Right lobe of liver (tissue), 6 donors: Measurements from ENCODE around the gene FBXO36. TPM values are rescaled to one million over a fixed set of nuclear protein-coding genes. Genes with fewer than 3 reads are reported as not detected.

Experiments
- ATAC-seq, 4 donors: fragments of 200-7000 bp; cut with Tn5 transposase; one replicate each; pipeline ENCODE4 v1.9.1; 2020; ENCODE audit warnings: mild to moderate bottlenecking in 4 of 4, moderate library complexity in 4 of 4
- DNase-seq, 3 donors: peaks; one replicate each; pipeline ENCODE4 v3.0.0-alpha.2; 2020
- H3K27ac ChIP-seq, 3 donors: fragments of 200-600 bp; one replicate each; pipeline ENCODE4 v1.8.0; 2022
- H3K27me3 ChIP-seq, 2 donors: fragments of 200-600 bp; one replicate each; pipeline ENCODE4 v1.8.0; 2022
- H3K36me3 ChIP-seq, 4 donors: fragments of 200-600 bp; sonication (generic) in 1 of 4; one replicate each; pipeline versions ENCODE4 v1.5.1 to v1.8.0; 2017 to 2022; ENCODE audit warnings: control low read depth in 1 of 4
- H3K4me1 ChIP-seq, 4 donors: fragments of 200-600 bp; sonication (generic) in 1 of 4; one replicate each; pipeline versions ENCODE4 v1.5.1 to v1.8.0; 2017 to 2022; ENCODE audit warnings: control low read depth in 1 of 4
- H3K4me3 ChIP-seq, 3 donors: fragments of 200-600 bp; one replicate each; pipeline ENCODE4 v1.8.0; 2022
- H3K9me3 ChIP-seq, 4 donors: fragments of 200-600 bp; sonication (generic) in 1 of 4; one replicate each; pipeline versions ENCODE4 v1.5.1 to v1.8.0; 2017 to 2022; ENCODE audit warnings: control low read depth in 1 of 4
- POLR2A ChIP-seq: fragments of 450-650 bp; IDR thresholded peaks from one replicate; pipeline ENCODE4 v1.6.1; 2017; ENCODE audit warnings: antibody characterized with exemption, mild to moderate bottlenecking
- WGBS: methylation state at CpG from one replicate; pipeline ENCODE4 v1.1.6; 2018; ENCODE audit warnings: low coverage, low lambda C conversion rate; ENCODE audit not compliant: insufficient coverage; ENCODE audit errors: missing lambda C conversion rate; 5-methylcytosine and 5-hydroxymethylcytosine counted together
- intact Hi-C, 2 donors: fragments of 100-400 bp; cut with DNase I; formaldehyde crosslinking; loops; one replicate each; pipeline versions ENCODE4 v1.11.2 to v1.14.1; 2022
- total RNA-seq, 6 experiments: library from RNA; depleted of rRNA in 2 of 6; stranded (reverse); fragments of >200 nt in 2 of 6; fragmentation: NEBNext Ultra II Directional in 3 of 6; extraction: Animal tissue kit (Norgen Biotek cat#: 25700) in 3 of 6; gene quantifications; one replicate each; pipeline versions ENCODE4 v1.1.0 to v1.2.4, GENCODE V29; 2016 to 2023
- TF ChIP-seq, protein P1 (sequence below), 4 donors: fragments of 200-600 bp in 3 of 4; fragments of 450-650 bp in 1 of 4; IDR thresholded peaks; one replicate each; pipeline versions ENCODE4 v1.5.1 to v1.8.0; 2016 to 2022; ENCODE audit warnings: antibody characterized with exemption in 4 of 4, mild to moderate bottlenecking in 2 of 4
- donor health status: DM: no; HTN: yes; CAD: no.
- donor health status: DM: no; HTN: no; CAD: no.
- donor health status: DM: no; HTN: no; CAD: no.
- donor health status: DM: no; HTN: yes; CAD: no.
- donor health status: DM: no; HTN: yes; CAD: no.

FBXO36 gene
- total RNA-seq, 6 experiments from 2014 or later, result 0.49 to 1.2 (median 0.72) TPM

DNA sequence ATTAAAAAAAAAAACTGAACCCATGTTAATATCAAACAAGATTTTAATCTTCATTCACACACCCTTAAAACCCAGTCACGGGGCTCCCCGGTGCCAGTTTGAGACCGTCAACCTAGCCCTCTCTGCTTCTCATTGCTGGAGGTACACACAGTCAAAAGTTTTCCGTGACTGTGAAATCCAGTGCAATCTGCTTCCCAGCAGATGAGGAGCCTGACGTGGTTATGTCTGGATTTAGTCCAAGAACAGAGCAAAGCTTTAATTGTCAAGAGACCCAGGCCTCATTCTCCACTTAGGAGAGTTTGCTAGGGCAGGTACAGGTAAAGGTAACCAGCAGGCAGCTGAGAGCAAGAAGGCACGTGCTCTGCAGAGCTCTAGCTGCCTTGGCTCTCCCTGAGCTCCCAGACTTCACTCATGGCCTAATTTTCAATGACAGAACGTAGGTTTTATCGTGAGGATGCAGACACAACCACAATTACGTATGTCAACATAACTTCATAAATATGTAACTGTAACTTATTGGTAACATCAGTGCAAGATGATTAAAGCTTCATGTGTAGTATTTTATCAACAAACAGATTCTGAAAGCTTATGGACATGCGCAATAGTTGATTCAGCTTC, 90.1 kb downstream of the FBXO36 start:
- DNase-seq (no peak), ATAC-seq (no peak)
- intact Hi-C loops, result no loop called here
- no peaks in the 10 kb centered on the region for H3K4me1 ChIP-seq
- WGBS, result 84% methylated on average over 8 of the region's 10 CpGs
- TF ChIP-seq, protein P1, sequence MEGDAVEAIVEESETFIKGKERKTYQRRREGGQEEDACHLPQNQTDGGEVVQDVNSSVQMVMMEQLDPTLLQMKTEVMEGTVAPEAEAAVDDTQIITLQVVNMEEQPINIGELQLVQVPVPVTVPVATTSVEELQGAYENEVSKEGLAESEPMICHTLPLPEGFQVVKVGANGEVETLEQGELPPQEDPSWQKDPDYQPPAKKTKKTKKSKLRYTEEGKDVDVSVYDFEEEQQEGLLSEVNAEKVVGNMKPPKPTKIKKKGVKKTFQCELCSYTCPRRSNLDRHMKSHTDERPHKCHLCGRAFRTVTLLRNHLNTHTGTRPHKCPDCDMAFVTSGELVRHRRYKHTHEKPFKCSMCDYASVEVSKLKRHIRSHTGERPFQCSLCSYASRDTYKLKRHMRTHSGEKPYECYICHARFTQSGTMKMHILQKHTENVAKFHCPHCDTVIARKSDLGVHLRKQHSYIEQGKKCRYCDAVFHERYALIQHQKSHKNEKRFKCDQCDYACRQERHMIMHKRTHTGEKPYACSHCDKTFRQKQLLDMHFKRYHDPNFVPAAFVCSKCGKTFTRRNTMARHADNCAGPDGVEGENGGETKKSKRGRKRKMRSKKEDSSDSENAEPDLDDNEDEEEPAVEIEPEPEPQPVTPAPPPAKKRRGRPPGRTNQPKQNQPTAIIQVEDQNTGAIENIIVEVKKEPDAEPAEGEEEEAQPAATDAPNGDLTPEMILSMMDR (IDR thresholded peaks at IDR 0.05), result no peak
- no peak for TF ChIP-seq POLR2A
- H3K27ac ChIP-seq, result no peak overlapping the region
- H3K27me3 ChIP-seq, result no peaks in the 10 kb centered on the region
- no peak overlapping the region for H3K4me3 ChIP-seq
- no peaks in the 10 kb centered on the region for H3K36me3 ChIP-seq
- no peaks in the 10 kb centered on the region for H3K9me3 ChIP-seq

DNA sequence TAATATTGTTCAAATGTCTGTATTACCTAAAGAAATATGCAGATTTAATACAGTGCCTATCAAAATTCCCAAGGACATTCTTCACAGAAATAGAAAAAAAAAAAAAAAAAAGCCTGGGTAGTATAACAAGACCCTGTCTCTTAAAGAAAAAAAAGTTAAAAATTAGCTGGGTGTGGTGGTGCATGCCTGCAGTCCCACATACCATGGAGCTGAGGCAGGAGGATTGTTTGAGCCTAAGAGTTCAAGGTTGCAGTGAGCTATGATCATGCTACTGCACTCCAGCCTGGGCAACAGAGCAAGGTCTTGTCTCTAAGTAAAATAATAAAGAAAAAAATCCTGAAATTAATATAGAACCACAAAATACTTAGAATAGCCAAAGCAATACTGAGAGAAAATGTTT, 94.5 kb downstream of the FBXO36 start:
- no peaks in the 10 kb centered on the region for H3K36me3 ChIP-seq
- no peaks in the 10 kb centered on the region for H3K27me3 ChIP-seq
- DNase-seq (no peak), ATAC-seq (no peak)
- no peak for TF ChIP-seq POLR2A
- TF ChIP-seq, protein P1 (IDR thresholded peaks at IDR 0.05), result no peak
- no peak overlapping the region for H3K4me3 ChIP-seq
- no peaks in the 10 kb centered on the region for H3K9me3 ChIP-seq
- intact Hi-C loops, result no loop called here
- no peak overlapping the region for H3K27ac ChIP-seq
- H3K4me1 ChIP-seq, result no peaks in the 10 kb centered on the region

DNA sequence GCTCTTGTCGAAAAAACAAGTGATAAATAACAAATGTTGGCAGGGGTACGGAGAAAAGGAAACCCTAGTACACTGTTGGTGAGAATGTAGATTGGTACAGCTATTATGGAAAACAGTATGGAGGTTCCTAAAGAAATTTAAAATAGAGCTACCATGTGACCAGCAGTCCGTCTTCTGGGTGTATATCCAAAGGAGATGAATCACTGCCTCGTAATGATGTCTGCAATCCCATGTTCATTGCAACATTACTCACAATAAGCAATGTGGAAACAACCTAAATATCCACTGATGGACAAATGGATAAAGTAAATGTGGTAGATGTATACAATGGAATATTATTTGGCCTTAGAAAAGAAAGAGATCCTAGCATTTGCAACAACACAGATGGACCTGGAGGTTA, 95.8 kb downstream of the FBXO36 start:
- intact Hi-C loops, result no loop called here
- no peak overlapping the region for H3K27ac ChIP-seq
- H3K27me3 ChIP-seq, result no peaks in the 10 kb centered on the region

DNA sequence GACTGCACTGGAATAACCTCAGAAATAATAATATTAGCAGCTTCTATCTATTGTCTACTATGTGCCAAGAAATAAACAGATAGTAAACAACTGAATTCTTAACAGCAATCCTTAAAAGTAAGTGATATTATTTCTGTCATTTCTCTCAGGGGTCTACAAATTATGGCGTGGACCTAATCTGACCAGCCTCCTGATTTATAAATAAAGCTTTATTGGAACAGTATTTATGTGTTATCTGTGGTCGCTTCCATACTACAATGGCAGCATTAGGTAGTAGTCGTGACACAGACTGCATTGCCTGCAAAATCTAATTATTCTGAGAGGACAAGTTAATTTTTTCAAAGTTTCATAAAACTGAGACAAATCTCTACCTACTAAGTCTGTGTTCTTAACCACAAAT, 97.4 kb downstream of the FBXO36 start:
- no peaks in the 10 kb centered on the region for H3K9me3 ChIP-seq
- H3K27ac ChIP-seq, result no peak overlapping the region
- H3K4me1 ChIP-seq, result no peaks in the 10 kb centered on the region
- TF ChIP-seq, protein P1 (IDR thresholded peaks at IDR 0.05), result no peak
- no peak for TF ChIP-seq POLR2A
- DNase-seq (no peak), ATAC-seq (no peak)
- H3K36me3 ChIP-seq, result no peaks in the 10 kb centered on the region
- H3K27me3 ChIP-seq, result no peaks in the 10 kb centered on the region
- intact Hi-C loops, result no loop called here
- 74% methylated on average over 3 of the region's 3 CpGs for WGBS
- no peak overlapping the region for H3K4me3 ChIP-seq

More for the DNA sequence above, 95.8 kb downstream of the FBXO36 start:
- H3K9me3 ChIP-seq, result no peaks in the 10 kb centered on the region
- no peaks in the 10 kb centered on the region for H3K36me3 ChIP-seq
- ATAC-seq (no peak), DNase-seq (no peak)
- H3K4me1 ChIP-seq, result no peaks in the 10 kb centered on the region
- TF ChIP-seq, protein P1 (IDR thresholded peaks at IDR 0.05), result no peak
- no peak for TF ChIP-seq POLR2A
- H3K4me3 ChIP-seq, result no peak overlapping the region
- WGBS, result 87% methylated on average over 4 of the region's 4 CpGs

DNA sequence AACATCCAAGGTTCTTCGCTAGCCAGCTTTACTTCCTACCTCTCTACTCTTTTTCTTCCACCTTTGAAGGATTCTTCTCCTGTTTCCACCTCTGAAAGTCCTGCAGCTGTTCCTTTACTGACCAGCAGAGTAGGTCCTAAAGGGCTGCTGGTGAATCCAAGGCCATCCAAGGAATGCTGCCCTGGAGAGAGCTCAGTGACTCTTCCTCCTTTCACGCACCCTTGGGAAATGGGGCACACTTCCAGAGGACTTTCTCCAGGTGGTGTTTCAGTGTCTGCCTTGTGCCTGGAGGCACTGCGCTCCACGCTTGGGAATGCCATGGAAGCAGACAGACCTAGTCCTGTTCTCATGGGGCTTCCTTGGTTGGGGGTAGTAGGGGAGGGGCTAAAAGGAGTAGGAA, 101.0 kb downstream of the FBXO36 start:
- H3K27ac ChIP-seq, result no peak overlapping the region
- H3K27me3 ChIP-seq, result no peaks in the 10 kb centered on the region
- H3K9me3 ChIP-seq, result no peaks in the 10 kb centered on the region
- H3K4me1 ChIP-seq, result no peaks in the 10 kb centered on the region
- ATAC-seq, result no peak
- DNase-seq, result no peak
- TF ChIP-seq, protein P1 (IDR thresholded peaks at IDR 0.05), result no peak
- TF ChIP-seq POLR2A, result no peak
- 96% methylated on average over 2 of the region's 4 CpGs for WGBS
- H3K4me3 ChIP-seq, result no peak overlapping the region
- intact Hi-C loops, result no loop called here
- H3K36me3 ChIP-seq, result no peaks in the 10 kb centered on the region
